Adrenal gland (tissue), 12 donors: ENCODE data around the gene LAMA1. TPM values are rescaled to one million over a fixed set of nuclear protein-coding genes. Genes with fewer than 3 reads are reported as not detected.

Experiments used
- DNase-seq, 7 donors: peaks; one replicate each; pipeline ENCODE4 v3.0.0-alpha.2; 2019 to 2020
- H3K27ac ChIP-seq, 5 donors: fragments of 200-600 bp; sonication (generic) in 4 of 5; 1 replicate in 3 of 5; 2 replicates in 2 of 5; pipeline versions ENCODE4 v1.5.1 to v1.8.0; 2016 to 2020; ENCODE audit warnings: mild to moderate bottlenecking in 1 of 5
- H3K27me3 ChIP-seq: fragments of 200-600 bp; 2 replicates; pipeline ENCODE4 v1.8.0; 2021
- H3K36me3 ChIP-seq, 2 donors: fragments of 200-600 bp; replicated peaks in 1 of 2; 1 replicate in 1 of 2; 2 replicates in 1 of 2; pipeline versions ENCODE4 v1.5.1 to v1.8.0; 2018 to 2022
- H3K4me1 ChIP-seq, 2 donors: fragments of 200-600 bp; replicated peaks in 1 of 2; 1 replicate in 1 of 2; 2 replicates in 1 of 2; pipeline versions ENCODE4 v1.5.1 to v1.8.0; 2018 to 2021
- H3K4me3 ChIP-seq, 4 donors: fragments of 200-600 bp; sonication (generic) in 3 of 4; one replicate each; pipeline ENCODE4 v1.5.1; 2016 to 2018
- H3K9me3 ChIP-seq, 3 donors: fragments of 200-600 bp; sonication (generic) in 1 of 3; replicated peaks in 1 of 3; 1 replicate in 2 of 3; 2 replicates in 1 of 3; pipeline versions ENCODE4 v1.5.1 to v1.8.0; 2016 to 2021
- CTCF ChIP-seq, 6 experiments: fragments of 450-650 bp in 4 of 6; fragments of 200-600 bp in 2 of 6; sonication (generic) in 1 of 6; IDR thresholded peaks; 1 replicate in 5 of 6; 2 replicates in 1 of 6; pipeline versions ENCODE4 v1.5.1 to v1.8.0; 2016 to 2021; ENCODE audit warnings: antibody characterized with exemption in 6 of 6, mild to moderate bottlenecking in 2 of 6, moderate library complexity in 1 of 6
- POLR2A ChIP-seq, 2 donors: fragments of 450-650 bp; IDR thresholded peaks; one replicate each; pipeline ENCODE4 v1.6.1; 2017; ENCODE audit warnings: antibody characterized with exemption in 2 of 2, mild to moderate bottlenecking in 2 of 2, moderate library complexity in 1 of 2
- WGBS, 4 donors: extraction: QIAGEN DNeasy Blood & Tissue Kit in 2 of 4; methylation state at CpG; one replicate each; pipeline versions ENCODE4 v1.1.5 to v1.1.7; 2013 to 2017; 5-methylcytosine and 5-hydroxymethylcytosine counted together
- intact Hi-C, 2 donors: fragments of 100-400 bp; cut with DNase I; formaldehyde crosslinking; loops; one replicate each; pipeline versions ENCODE4 v1.14.1 to v1.15.0; 2022 to 2023
- polyA plus RNA-seq, 3 donors: library from polyadenylated mRNA; stranded (reverse); fragments of 200-250 nt in 2 of 3; fragments of 350-450 nt in 1 of 3; fragmentation: Illumina TruSeq in 1 of 3; extraction: RNeasy Lipid Tissue Mini Kit (QIAGEN cat#74804) in 1 of 3; gene quantifications; one replicate each; pipeline ENCODE4 v1.2.3, GENCODE V29; 2013 to 2014
- total RNA-seq, 9 donors: library from RNA; depleted of rRNA in 4 of 9; stranded (reverse); fragments of >200 nt in 4 of 9; fragments of 120-200 nt in 1 of 9; fragmentation: NEBNext Ultra II Directional in 1 of 9; extraction: Animal tissue kit (Norgen Biotek cat#: 25700) in 1 of 9; gene quantifications; one replicate each; pipeline versions ENCODE4 v1.1.0 to v1.2.4, GENCODE V29; 2013 to 2023
- donor health status: healthy with polysubstance abuse.
- donor health status: Bipolar disorder and iron deficiency.
- donor health status: DM: yes; HTN: yes; CAD: no.
- donor health status: DM: no; HTN: no; CAD: no.
- donor health status: DM: no; HTN: no; CAD: no.
- donor health status: DM: yes; HTN: yes; CAD: no.

LAMA1 gene
- total and polyA plus RNA-seq, 12 donors, result 0.07 to 0.55 (median 0.17) TPM

GRCh38 chr18:6951336-6952090, 166.1 kb downstream of the LAMA1 start:
- Histone ChIP-seq H3K4me1 (no peaks in the 10 kb centered on the region), H3K27ac (no peak overlapping the region), H3K36me3 (no peaks in the 10 kb centered on the region), H3K27me3 (no peaks in the 10 kb centered on the region), H3K4me3 (no peak overlapping the region), H3K9me3 (no peaks in the 10 kb centered on the region)
- 80 to 84% (median 82%) methylated on average over 15 to 17 of the region's 17 CpGs for WGBS, 4 donors
- no peak for DNase-seq
- intact Hi-C loops, result no loop called here
- TF ChIP-seq POLR2A (IDR thresholded peaks at IDR 0.05) (no peak), CTCF (IDR thresholded peaks at IDR 0.05) (no peak)

GRCh38 chr18:6950641-6951040, 167.0 kb downstream of the LAMA1 start:
- Histone ChIP-seq H3K4me1 (no peaks in the 10 kb centered on the region), H3K27ac (no peak overlapping the region), H3K36me3 (no peaks in the 10 kb centered on the region), H3K9me3 (no peaks in the 10 kb centered on the region), H3K27me3 (no peaks in the 10 kb centered on the region), H3K4me3 (no peak overlapping the region)
- no peak for TF ChIP-seq CTCF (IDR thresholded peaks at IDR 0.05)
- TF ChIP-seq POLR2A (IDR thresholded peaks at IDR 0.05), result no peak
- intact Hi-C loops, result no loop called here
- 55 to 72% (median 64%) methylated on average over 14 of the region's 14 CpGs for WGBS, 4 donors
- no peak for DNase-seq

- Histone ChIP-seq H3K27me3 (no peaks in the 10 kb centered on the region), H3K4me1 (no peaks in the 10 kb centered on the region), H3K9me3 (no peaks in the 10 kb centered on the region), H3K27ac (no peak overlapping the region), H3K4me3 (no peak overlapping the region), H3K36me3 (no peaks in the 10 kb centered on the region)
- no peak for TF ChIP-seq POLR2A (IDR thresholded peaks at IDR 0.05)
- TF ChIP-seq CTCF (IDR thresholded peaks at IDR 0.05), result no peak
- WGBS, 4 donors, result 71 to 78% (median 76%) methylated on average over 11 of the region's 11 CpGs
- DNase-seq, result no peak
- intact Hi-C loops, result no loop called here
Observed at GRCh38 chr18:6949800-6950586, 167.6 kb downstream of the LAMA1 start.

GRCh38 chr18:6948281-6949055, 169.1 kb downstream of the LAMA1 start:
- no peak for DNase-seq
- Histone ChIP-seq H3K27ac (no peak overlapping the region), H3K27me3 (no peaks in the 10 kb centered on the region), H3K4me3 (no peak overlapping the region), H3K9me3 (no peaks in the 10 kb centered on the region), H3K36me3 (no peaks in the 10 kb centered on the region), H3K4me1 (no peaks in the 10 kb centered on the region)
- TF ChIP-seq CTCF (IDR thresholded peaks at IDR 0.05) (no peak), POLR2A (IDR thresholded peaks at IDR 0.05) (no peak)
- intact Hi-C loops, result no loop called here
- WGBS, 4 donors, result 87 to 92% (median 89%) methylated on average over 16 of the region's 16 CpGs
